Kidney (tissue), 14 donors: ENCODE results near the gene COA3. TPM values are rescaled to one million over a fixed set of nuclear protein-coding genes. Genes with fewer than 3 reads are reported as not detected.

ENCODE experiments used
- DNase-seq, 5 donors: peaks; one replicate each; pipeline ENCODE4 v3.0.0-alpha.2; 2013 to 2020
- FAIRE-seq: peaks from 2 replicates; lab custom pipeline; 2012; peaks lifted over from hg19 to GRCh38; lab: Jason Lieb, UNC
- H3K27ac ChIP-seq, 2 donors: one replicate each; pipeline ENCODE4 v1.7.0; 2013; ENCODE audit warnings: low read depth in 2 of 2, low read length in 2 of 2, inconsistent platforms in 1 of 2
- H3K27me3 ChIP-seq: one replicate; pipeline ENCODE4 v1.7.1; 2013; ENCODE audit warnings: low read length, inconsistent platforms; ENCODE audit not compliant: control insufficient read depth, insufficient read depth
- H3K36me3 ChIP-seq, 3 donors: one replicate each; pipeline versions ENCODE4 v1.7.0 to v1.7.1; 2013; ENCODE audit warnings: low read length in 3 of 3, control low read depth in 1 of 3, inconsistent platforms in 1 of 3; ENCODE audit not compliant: insufficient read depth in 3 of 3, control insufficient read depth in 2 of 3
- H3K4me1 ChIP-seq, 3 donors: one replicate each; pipeline versions ENCODE4 v1.7.0 to v1.7.1; 2013; ENCODE audit warnings: low read length in 3 of 3, inconsistent platforms in 1 of 3, low read depth in 1 of 3; ENCODE audit not compliant: control insufficient read depth in 2 of 3, insufficient read depth in 2 of 3
- H3K4me3 ChIP-seq, 3 donors: one replicate each; pipeline versions ENCODE4 v1.7.0 to v1.8.1; 2013; ENCODE audit warnings: low read length in 3 of 3, control low read depth in 1 of 3, inconsistent platforms in 1 of 3
- H3K9ac ChIP-seq, 3 donors: one replicate each; pipeline versions ENCODE4 v1.7.0 to v1.7.1; 2013; ENCODE audit warnings: low read length in 3 of 3, control low read depth in 1 of 3, inconsistent platforms in 1 of 3
- H3K9me3 ChIP-seq, 3 donors: one replicate each; pipeline versions ENCODE4 v1.7.0 to v1.7.1; 2013; ENCODE audit warnings: low read length in 3 of 3, control low read depth in 1 of 3, inconsistent platforms in 1 of 3; ENCODE audit not compliant: control insufficient read depth in 2 of 3, insufficient read depth in 1 of 3
- intact Hi-C: fragments of 100-400 bp; cut with DNase I; formaldehyde crosslinking; loops from one replicate; pipeline ENCODE4 v1.11.1; 2022
- polyA plus RNA-seq: library from polyadenylated mRNA; stranded (reverse); fragments of 350-450 nt; fragmentation: Illumina TruSeq; extraction: RNeasy Lipid Tissue Mini Kit (QIAGEN cat#74804); gene quantifications from one replicate; pipeline ENCODE4 v1.2.3, GENCODE V29; 2014; ENCODE audit warnings: low read depth, low replicate concordance; ENCODE audit not compliant: insufficient read depth
- total RNA-seq: library from RNA; stranded (reverse); fragmentation: NEBNext Ultra II Directional; extraction: Animal tissue kit (Norgen Biotek cat#: 25700); gene quantifications from one replicate; pipeline ENCODE4 v1.2.1, GENCODE V29; 2021
- TF ChIP-seq, protein P1 (sequence below): IDR thresholded peaks from 3 replicates; pipeline ENCODE4 v1.5.1; 2012; ENCODE audit warnings: mild to moderate bottlenecking, moderate library complexity, borderline replicate concordance; ENCODE audit not compliant: insufficient read depth; ENCODE audit errors: extremely low read depth
- donor health status: control.
- donor health status: control.
- donor health status: control.
- donor health status: control.
- donor health status: control.
- donor health status: DM: yes; HTN: yes; CAD: no.
- donor health status: Normal renal cell carcinoma (clear cell type).

The COA3 gene
- total and polyA plus RNA-seq, 2 donors from 2014 or later: 144 to 656 TPM

DNA sequence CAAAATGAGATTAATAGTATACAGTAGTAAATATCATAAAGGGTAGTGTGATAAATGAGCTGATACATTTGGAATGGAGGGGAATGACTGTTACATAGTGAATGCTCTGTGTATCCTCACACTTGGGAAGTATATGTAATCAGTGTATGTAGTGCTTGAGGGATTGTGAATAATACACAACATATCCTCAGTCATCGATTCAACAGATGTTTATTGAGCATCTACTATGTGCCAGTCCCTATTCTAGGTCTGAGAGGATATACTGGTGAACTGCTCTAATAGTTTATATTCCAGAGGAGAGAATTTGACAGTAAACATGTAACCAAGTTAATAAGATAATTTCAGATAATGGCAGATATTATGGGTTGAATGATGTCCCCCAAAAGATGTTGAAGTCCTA lies 29.0 kb upstream of the COA3 start:
- Histone ChIP-seq H3K4me1 (peaks cover 0 to 8% (median 3%) of the 10 kb centered on the region in 3 donors), H3K9ac (no peak overlapping the region), H3K4me3 (no peak overlapping the region), H3K9me3 (no peaks in the 10 kb centered on the region), H3K27me3 (no peaks in the 10 kb centered on the region), H3K36me3 (no peaks in the 10 kb centered on the region), H3K27ac (no peak overlapping the region)
- DNase-seq: no peak
- TF ChIP-seq, protein P1, sequence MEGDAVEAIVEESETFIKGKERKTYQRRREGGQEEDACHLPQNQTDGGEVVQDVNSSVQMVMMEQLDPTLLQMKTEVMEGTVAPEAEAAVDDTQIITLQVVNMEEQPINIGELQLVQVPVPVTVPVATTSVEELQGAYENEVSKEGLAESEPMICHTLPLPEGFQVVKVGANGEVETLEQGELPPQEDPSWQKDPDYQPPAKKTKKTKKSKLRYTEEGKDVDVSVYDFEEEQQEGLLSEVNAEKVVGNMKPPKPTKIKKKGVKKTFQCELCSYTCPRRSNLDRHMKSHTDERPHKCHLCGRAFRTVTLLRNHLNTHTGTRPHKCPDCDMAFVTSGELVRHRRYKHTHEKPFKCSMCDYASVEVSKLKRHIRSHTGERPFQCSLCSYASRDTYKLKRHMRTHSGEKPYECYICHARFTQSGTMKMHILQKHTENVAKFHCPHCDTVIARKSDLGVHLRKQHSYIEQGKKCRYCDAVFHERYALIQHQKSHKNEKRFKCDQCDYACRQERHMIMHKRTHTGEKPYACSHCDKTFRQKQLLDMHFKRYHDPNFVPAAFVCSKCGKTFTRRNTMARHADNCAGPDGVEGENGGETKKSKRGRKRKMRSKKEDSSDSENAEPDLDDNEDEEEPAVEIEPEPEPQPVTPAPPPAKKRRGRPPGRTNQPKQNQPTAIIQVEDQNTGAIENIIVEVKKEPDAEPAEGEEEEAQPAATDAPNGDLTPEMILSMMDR: no peak
- intact Hi-C loops: loop anchor here (10.0 kb wide), 1 partner anchor 253 kb away; the partner anchor contains the start of gene PSMC3IP
- FAIRE-seq: no peak

DNA sequence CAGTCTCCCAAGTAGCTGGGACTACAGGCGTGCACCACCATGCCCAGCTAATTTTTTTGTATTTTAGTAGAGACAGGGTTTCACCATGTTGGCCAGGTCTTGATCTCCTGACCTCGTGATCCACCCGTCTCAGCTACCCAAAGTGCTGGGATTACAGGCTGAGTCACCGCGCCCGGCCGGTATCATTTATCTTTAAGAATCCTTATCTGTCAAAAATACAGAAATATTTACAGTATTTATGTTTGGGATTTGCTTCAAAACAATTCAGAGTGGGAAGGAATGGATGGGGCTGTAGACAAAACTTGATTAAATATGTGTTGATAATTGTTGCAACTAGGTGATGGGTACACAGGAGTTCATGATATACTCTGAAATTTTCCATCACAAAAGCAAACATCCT lies 22.7 kb upstream of the COA3 start:
- Histone ChIP-seq H3K36me3 (peaks cover 5 to 39% (median 32%) of the 10 kb centered on the region in 3 donors), H3K4me1 (peaks cover 0 to 8% (median 5%) of the 10 kb centered on the region in 3 donors), H3K9me3 (no peaks in the 10 kb centered on the region), H3K27me3 (no peaks in the 10 kb centered on the region), H3K9ac (no peak overlapping the region), H3K27ac (no peak overlapping the region), H3K4me3 (no peak overlapping the region)
- intact Hi-C loops: loop anchor here (10.0 kb wide), 1 partner anchor 246 kb away; the partner anchor contains the start of gene PSMC3IP
- FAIRE-seq (no peak), DNase-seq (no peak)
- TF ChIP-seq, protein P1: no peak

DNA sequence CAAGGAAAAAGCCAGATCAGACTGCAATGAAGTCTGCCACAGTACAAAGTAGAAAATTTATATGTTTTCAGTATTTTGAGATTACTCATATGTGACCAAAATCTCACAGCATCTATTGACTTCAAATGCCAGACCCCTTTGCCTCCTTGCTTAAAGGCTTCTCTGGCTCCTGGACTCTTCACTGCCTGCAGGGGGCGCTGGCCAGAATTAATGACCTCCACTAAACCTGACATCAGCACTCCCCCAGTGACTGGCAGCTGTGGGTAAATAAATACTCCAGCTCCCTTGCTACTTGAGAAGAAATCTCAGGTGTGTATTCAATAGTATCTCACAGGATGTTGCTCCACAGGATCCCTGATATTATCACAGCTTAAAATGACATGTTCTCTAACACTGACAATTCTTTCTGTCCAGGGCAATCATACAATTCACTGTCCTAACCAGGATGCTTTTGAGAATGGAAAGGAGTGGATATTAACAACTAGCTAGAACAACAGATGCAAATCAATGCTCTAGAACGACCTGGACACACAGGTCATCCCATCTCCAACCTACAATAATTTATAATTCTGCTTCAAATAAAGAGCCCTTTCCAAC lies 21.5 kb upstream of the COA3 start:
- TF ChIP-seq, protein P1: peak; percentile 38
- H3K4me3 ChIP-seq: no peak overlapping the region
- H3K27ac ChIP-seq: no peak overlapping the region
- H3K9me3 ChIP-seq: no peaks in the 10 kb centered on the region
- DNase-seq (peak in 3 of 5 donors; percentile 60 to 79 (median 69)), FAIRE-seq (no peak)
- intact Hi-C loops: loop anchor here (10.0 kb wide), 1 partner anchor 245 kb away; the partner anchor contains the start of gene PSMC3IP
- peaks cover 13 to 49% (median 39%) of the 10 kb centered on the region in 3 donors for H3K36me3 ChIP-seq
- H3K9ac ChIP-seq: no peak overlapping the region
- no peaks in the 10 kb centered on the region for H3K27me3 ChIP-seq
- H3K4me1 ChIP-seq: peaks cover 0 to 8% (median 5%) of the 10 kb centered on the region in 3 donors
